OCI-LY1 (cell line): ENCODE data around the gene TGFBR2.

ENCODE experiments used
- EZH2 ChIP-seq: fragments of 200-600 bp; sonication (generic), shearing (Covaris generic); IDR thresholded peaks from 2 replicates; pipeline ENCODE4 v1.8.0; 2017; ENCODE audit warnings: borderline replicate concordance, mixed run types, mild to moderate bottlenecking, antibody characterized with exemption, low read length, moderate library complexity, mixed read lengths
- TF ChIP-seq, protein P1 (sequence below): fragments of 200-600 bp; sonication (generic), shearing (Covaris generic); IDR thresholded peaks from 2 replicates; pipeline ENCODE4 v1.5.1; 2017; ENCODE audit warnings: mild to moderate bottlenecking, antibody characterized with exemption, low read length, moderate library complexity, mixed read lengths

DNA sequence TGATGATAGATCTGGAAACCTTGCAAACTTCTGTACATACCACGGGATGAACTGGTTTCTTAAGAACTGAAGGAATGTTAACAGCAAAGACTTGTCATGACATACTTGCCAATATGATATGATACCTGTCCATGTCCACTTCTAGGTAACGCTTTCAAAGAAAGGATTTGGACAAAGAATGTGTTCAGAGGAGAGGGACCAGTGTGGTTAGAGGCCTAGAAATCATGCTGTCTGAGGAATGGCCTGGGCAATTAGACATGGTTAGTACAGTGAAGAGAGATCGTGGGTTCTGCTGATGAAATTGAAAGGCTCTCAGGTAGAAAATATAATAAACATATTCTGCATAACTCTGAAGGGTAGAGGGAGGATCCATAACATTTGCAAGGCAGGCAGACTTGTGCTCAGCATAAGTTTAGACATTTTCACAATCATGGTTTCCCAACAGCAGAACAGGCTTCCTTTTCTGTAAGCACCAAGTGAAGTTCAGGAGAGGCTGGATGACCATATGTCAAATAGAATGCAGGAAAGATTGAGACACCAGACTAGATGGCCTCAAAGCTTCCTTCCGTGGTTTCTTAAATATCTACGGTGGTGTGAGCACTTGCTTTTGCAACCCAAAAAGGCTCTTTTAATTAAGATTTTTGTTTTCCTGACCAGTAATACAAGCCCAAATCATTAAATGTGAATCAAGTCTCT, 39.9 kb downstream of the TGFBR2 start:
- TF ChIP-seq, protein P1, sequence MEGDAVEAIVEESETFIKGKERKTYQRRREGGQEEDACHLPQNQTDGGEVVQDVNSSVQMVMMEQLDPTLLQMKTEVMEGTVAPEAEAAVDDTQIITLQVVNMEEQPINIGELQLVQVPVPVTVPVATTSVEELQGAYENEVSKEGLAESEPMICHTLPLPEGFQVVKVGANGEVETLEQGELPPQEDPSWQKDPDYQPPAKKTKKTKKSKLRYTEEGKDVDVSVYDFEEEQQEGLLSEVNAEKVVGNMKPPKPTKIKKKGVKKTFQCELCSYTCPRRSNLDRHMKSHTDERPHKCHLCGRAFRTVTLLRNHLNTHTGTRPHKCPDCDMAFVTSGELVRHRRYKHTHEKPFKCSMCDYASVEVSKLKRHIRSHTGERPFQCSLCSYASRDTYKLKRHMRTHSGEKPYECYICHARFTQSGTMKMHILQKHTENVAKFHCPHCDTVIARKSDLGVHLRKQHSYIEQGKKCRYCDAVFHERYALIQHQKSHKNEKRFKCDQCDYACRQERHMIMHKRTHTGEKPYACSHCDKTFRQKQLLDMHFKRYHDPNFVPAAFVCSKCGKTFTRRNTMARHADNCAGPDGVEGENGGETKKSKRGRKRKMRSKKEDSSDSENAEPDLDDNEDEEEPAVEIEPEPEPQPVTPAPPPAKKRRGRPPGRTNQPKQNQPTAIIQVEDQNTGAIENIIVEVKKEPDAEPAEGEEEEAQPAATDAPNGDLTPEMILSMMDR, result no peak
- no peak for TF ChIP-seq EZH2
